Measurements from ENCODE around the gene LRMDA. TPM values are rescaled to one million over a fixed set of nuclear protein-coding genes. Genes with fewer than 3 reads are reported as not detected.

LRMDA gene
- total and polyA plus RNA-seq, 2 donors (not counting 3 experiments of a cell fraction or from before 2014, with no cell fraction given), result 9.7 to 18.0 TPM

GRCh38 chr10:76278811-76279460 is 847.5 kb downstream of the LRMDA start:
- no peaks in the 10 kb centered on the region for H3K36me3 ChIP-seq (ENCODE audit: control insufficient read depth in 2 of 2, extremely low read depth in 1 of 2, insufficient read depth in 2 of 2, low read length in 2 of 2)
- H3K4me2 ChIP-seq (ENCODE audit: insufficient read depth, low read length), result no peak overlapping the region
- no peaks in the 10 kb centered on the region for H3K9me1 ChIP-seq (replicated peaks; ENCODE audit: control insufficient read depth, extremely low read depth, insufficient read depth, low read length)
- dilution Hi-C loops (cut with MboI; ENCODE audit: extremely low pct_ligation_motif_present, low sequenced_read_pairs) (no loop called here), intact Hi-C loops (cut with micrococcal nuclease) (no loop called here)
- DNase-seq (ENCODE audit: low read depth, low spot score), result no peak
- no peaks in the 10 kb centered on the region for H3K4me1 ChIP-seq (ENCODE audit: control insufficient read depth, extremely low read depth, insufficient read depth, low read length)
- CTCF ChIA-PET, result interaction anchor here (1.5 kb wide), 1 partner anchor 25 kb away, joined by 3 read pairs; no protein-coding TSS in a partner anchor
- TF ChIP-seq JUN (IDR thresholded peaks at IDR 0.05; ENCODE audit: borderline replicate concordance, insufficient read depth, insufficient read length, low read depth) (no peak), MYC (IDR thresholded peaks at IDR 0.05; ENCODE audit: low read depth, low read length) (no peak)
- no TSS peak for BruUV-seq (replicated peaks)
- H3K79me2 ChIP-seq (ENCODE audit: control insufficient read depth, insufficient read depth, low read length), result no peaks in the 10 kb centered on the region
- POLR2A ChIA-PET, result interaction anchor here (1.1 kb wide), 1 partner anchor 17 kb away, joined by 3 read pairs; no protein-coding TSS in a partner anchor
- no peaks in the 10 kb centered on the region for H3K9me3 ChIP-seq (replicated peaks; ENCODE audit: control insufficient read depth, insufficient read depth, low read length)
- no peak overlapping the region for H2AFZ ChIP-seq (ENCODE audit: low read depth, low read length)
- H3K9ac ChIP-seq (replicated peaks; ENCODE audit: extremely low read depth, insufficient read depth, low read length), result no peak overlapping the region
- H3K4me3 ChIP-seq (replicated peaks in 1 of 3; ENCODE audit: insufficient read depth in 1 of 3, low read depth in 1 of 3, low read length in 3 of 3), result no peak overlapping the region
- H3K27ac ChIP-seq (ENCODE audit: insufficient read depth, low read depth, low read length), result no peak overlapping the region
- H3K27me3 ChIP-seq (ENCODE audit: control insufficient read depth in 2 of 2, insufficient read depth in 2 of 2, low read length in 2 of 2), result no peaks in the 10 kb centered on the region
- H4K20me1 ChIP-seq (replicated peaks; ENCODE audit: control insufficient read depth, extremely low read depth, insufficient read depth, low read length), result no peaks in the 10 kb centered on the region
- no peak for FAIRE-seq

- H4K20me1 ChIP-seq (replicated peaks; ENCODE audit: control insufficient read depth, extremely low read depth, insufficient read depth, low read length), result no peaks in the 10 kb centered on the region
- H3K4me3 ChIP-seq (replicated peaks in 1 of 3; ENCODE audit: insufficient read depth in 1 of 3, low read depth in 1 of 3, low read length in 3 of 3), result no peak overlapping the region
- H3K9me1 ChIP-seq (replicated peaks; ENCODE audit: control insufficient read depth, extremely low read depth, insufficient read depth, low read length), result no peaks in the 10 kb centered on the region
- POLR2A ChIA-PET, result no interaction called here
- FAIRE-seq (no peak), DNase-seq (ENCODE audit: low read depth, low spot score) (no peak)
- no peaks in the 10 kb centered on the region for H3K36me3 ChIP-seq (ENCODE audit: control insufficient read depth in 2 of 2, extremely low read depth in 1 of 2, insufficient read depth in 2 of 2, low read length in 2 of 2)
- H3K9ac ChIP-seq (replicated peaks; ENCODE audit: extremely low read depth, insufficient read depth, low read length), result no peak overlapping the region
- H3K27me3 ChIP-seq (ENCODE audit: control insufficient read depth in 2 of 2, insufficient read depth in 2 of 2, low read length in 2 of 2), result no peaks in the 10 kb centered on the region
- TF ChIP-seq MYC (IDR thresholded peaks at IDR 0.05; ENCODE audit: low read depth, low read length) (no peak), GATA2 (IDR thresholded peaks at IDR 0.05; ENCODE audit: insufficient read depth, insufficient read length, low read depth, low read length) (no peak), CTCF (IDR thresholded peaks at IDR 0.05; ENCODE audit: extremely low read depth in 1 of 2, insufficient read depth in 1 of 2, low read depth in 1 of 2, low read length in 2 of 2) (no peak)
- no peak overlapping the region for H2AFZ ChIP-seq (ENCODE audit: low read depth, low read length)
- no peaks in the 10 kb centered on the region for H3K79me2 ChIP-seq (ENCODE audit: control insufficient read depth, insufficient read depth, low read length)
- H3K9me3 ChIP-seq (replicated peaks; ENCODE audit: control insufficient read depth, insufficient read depth, low read length), result no peaks in the 10 kb centered on the region
- dilution Hi-C loops (cut with MboI; ENCODE audit: extremely low pct_ligation_motif_present, low sequenced_read_pairs) (no loop called here), intact Hi-C loops (cut with micrococcal nuclease) (no loop called here)
- CTCF ChIA-PET, result no interaction called here
- H3K4me2 ChIP-seq (ENCODE audit: insufficient read depth, low read length), result no peak overlapping the region
- H3K27ac ChIP-seq (ENCODE audit: insufficient read depth, low read depth, low read length), result no peak overlapping the region
- no peaks in the 10 kb centered on the region for H3K4me1 ChIP-seq (ENCODE audit: control insufficient read depth, extremely low read depth, insufficient read depth, low read length)
- BruUV-seq (replicated peaks), result no TSS peak
Observed at GRCh38 chr10:76281659-76282058, 850.2 kb downstream of the LRMDA start.
